Stimulated activated CD8-positive, alpha-beta memory T cell treated with anti-CD3 and anti-CD28 coated beads, Interleukin-15, amount 100 ng/mL, for 24 hours (primary cell): Measurements from ENCODE around the gene IGFBP7.

Experiments used
- DNase-seq: peaks from one replicate; pipeline ENCODE4 v3.0.0-alpha.2; 2020; ENCODE audit warnings: low read depth

IGFBP7 gene

GRCh38 chr4:57042711-57043169, 67.4 kb downstream of the IGFBP7 start:
- DNase-seq: no peak

GRCh38 chr4:57041020-57041419, 69.2 kb downstream of the IGFBP7 start:
- DNase-seq: no peak

GRCh38 chr4:57040510-57040909, 69.7 kb downstream of the IGFBP7 start:
- DNase-seq: no peak

- DNase-seq: no peak
These were observed 70.8 kb downstream of the IGFBP7 start for GRCh38 chr4:57039345-57039744.

GRCh38 chr4:57037982-57038604, 72.1 kb downstream of the IGFBP7 start:
- DNase-seq: no peak

- DNase-seq: no peak
These were observed 75.7 kb downstream of the IGFBP7 start for GRCh38 chr4:57034520-57034919.

GRCh38 chr4:57023104-57023503, 87.1 kb downstream of the IGFBP7 start:
- no peak for DNase-seq

GRCh38 chr4:57020467-57021101, 89.6 kb downstream of the IGFBP7 start:
- no peak for DNase-seq

GRCh38 chr4:57018980-57019379, 91.2 kb downstream of the IGFBP7 start:
- DNase-seq: no peak

- no peak for DNase-seq
These were observed 96.6 kb downstream of the IGFBP7 start for GRCh38 chr4:57013543-57014120.

- DNase-seq: no peak
These were observed 110.4 kb downstream of the IGFBP7 start for GRCh38 chr4:56999751-57000150.

- DNase-seq: no peak
These were observed 114.7 kb downstream of the IGFBP7 start for GRCh38 chr4:56995525-56995924.

- no peak for DNase-seq
These were observed 119.9 kb downstream of the IGFBP7 start for GRCh38 chr4:56990109-56990905.

GRCh38 chr4:56986952-56987351, 123.2 kb downstream of the IGFBP7 start:
- no peak for DNase-seq

GRCh38 chr4:56986192-56986591, 124.0 kb downstream of the IGFBP7 start:
- DNase-seq: no peak

- no peak for DNase-seq
These were observed 128.4 kb downstream of the IGFBP7 start for GRCh38 chr4:56981795-56982201.
